Activated CD4-positive, alpha-beta T cell treated with anti-CD3 and anti-CD28 coated beads, Interleukin-2, Interleukin-6, amounts not matched to agents 100 ng/mL and 50 ng/mL, durations not matched to agents 16 hours and 8 hours (primary cell): ENCODE results near the gene INTS1.

ENCODE experiments used
- DNase-seq: peaks from one replicate; pipeline ENCODE4 v3.0.0-alpha.2; 2020

Gene INTS1

DNA sequence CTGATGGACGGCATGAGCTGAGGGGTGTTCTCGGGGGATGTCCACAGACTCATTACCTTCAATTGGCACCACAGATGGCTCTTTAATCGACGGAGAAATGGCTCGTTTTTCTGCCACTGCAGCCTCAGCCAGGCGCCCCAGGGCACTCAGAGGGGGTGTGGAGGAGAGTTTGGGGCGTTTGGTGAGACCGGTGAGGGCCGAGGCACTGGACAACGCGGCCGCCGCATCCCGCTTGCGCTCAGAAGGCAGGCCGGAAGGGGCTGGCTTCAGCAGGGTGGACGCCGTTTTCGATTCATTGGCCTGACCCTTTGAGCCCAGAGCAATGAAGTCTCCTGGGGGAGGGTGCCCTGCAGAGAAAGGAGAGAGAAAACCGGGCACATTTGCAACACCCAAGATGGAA is 1.3 kb downstream of the INTS1 start:
- no peak for DNase-seq

- no peak for DNase-seq
Measured at GRCh38 chr7:1501487-1502270, 2.5 kb downstream of the INTS1 start.

DNA sequence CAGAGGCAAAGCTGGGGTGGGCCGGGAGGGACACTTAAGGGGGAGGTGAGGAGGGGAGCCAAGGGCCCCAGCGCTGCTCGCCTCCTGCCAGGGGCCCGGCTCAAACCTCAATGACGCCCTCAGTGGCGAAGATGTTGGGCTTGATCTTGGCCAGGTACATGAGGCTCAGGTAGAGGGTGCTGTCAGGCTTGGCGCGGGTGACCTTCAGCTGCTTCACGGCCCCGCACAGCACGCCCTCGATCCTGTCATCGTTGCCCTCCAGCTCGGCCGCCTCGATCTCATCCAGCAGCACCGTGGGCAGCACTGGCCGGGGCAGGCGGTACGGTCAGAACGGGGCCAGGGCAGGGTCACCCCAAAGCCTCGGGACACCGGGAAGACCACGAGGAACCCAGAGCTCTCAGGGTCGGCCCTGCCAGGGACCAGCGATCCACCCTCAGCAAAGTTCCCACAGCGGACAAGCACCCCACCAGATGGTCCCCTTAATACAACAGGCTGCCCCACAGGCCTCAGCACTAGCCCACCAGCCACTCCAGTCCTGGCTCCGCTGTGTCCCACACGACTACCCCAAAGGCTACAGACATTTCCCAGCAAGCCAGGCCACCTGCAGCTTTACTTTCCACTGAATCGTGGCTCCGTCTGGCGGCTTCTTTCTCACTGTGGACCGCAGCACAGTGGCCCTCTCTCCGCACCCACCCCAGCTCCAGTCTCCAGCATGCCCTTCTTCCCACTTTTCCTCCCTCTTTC is 4.0 kb downstream of the INTS1 start:
- no peak for DNase-seq

- DNase-seq: no peak
Measured at GRCh38 chr7:1499367-1500029, 4.7 kb downstream of the INTS1 start.

GRCh38 chr7:1498370-1499305 is 5.6 kb downstream of the INTS1 start:
- no peak for DNase-seq

DNA sequence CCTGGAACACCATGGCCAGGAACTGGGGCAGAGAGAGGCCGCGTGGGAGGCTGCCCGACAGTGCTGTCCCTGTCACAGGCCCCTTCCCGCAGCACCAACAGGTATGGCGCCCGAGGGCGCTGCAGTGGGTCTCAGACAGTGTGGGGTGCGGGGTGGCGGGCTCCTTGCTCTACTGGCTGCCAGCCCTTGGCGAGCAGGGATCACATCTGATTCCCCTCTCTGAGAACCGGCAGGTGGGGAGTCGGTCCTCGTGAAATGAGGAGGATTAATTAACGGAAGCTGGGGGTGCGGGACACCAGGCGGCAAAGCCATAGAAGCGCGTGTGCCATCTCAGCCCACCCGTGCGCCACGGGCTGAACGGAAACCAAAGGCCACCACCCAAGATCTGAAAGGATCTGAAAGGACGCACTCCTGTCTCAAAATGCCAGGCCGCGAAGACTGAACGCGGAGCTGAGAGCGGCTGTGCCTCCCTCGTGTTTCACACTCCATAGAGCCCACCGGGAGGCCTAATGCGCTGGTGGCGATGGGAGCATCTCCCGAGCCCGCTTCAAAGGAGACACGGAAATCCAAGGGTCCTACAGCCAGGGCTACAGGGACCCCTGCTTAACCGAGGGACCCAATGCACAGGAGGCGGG is 6.8 kb downstream of the INTS1 start:
- DNase-seq: no peak

DNA sequence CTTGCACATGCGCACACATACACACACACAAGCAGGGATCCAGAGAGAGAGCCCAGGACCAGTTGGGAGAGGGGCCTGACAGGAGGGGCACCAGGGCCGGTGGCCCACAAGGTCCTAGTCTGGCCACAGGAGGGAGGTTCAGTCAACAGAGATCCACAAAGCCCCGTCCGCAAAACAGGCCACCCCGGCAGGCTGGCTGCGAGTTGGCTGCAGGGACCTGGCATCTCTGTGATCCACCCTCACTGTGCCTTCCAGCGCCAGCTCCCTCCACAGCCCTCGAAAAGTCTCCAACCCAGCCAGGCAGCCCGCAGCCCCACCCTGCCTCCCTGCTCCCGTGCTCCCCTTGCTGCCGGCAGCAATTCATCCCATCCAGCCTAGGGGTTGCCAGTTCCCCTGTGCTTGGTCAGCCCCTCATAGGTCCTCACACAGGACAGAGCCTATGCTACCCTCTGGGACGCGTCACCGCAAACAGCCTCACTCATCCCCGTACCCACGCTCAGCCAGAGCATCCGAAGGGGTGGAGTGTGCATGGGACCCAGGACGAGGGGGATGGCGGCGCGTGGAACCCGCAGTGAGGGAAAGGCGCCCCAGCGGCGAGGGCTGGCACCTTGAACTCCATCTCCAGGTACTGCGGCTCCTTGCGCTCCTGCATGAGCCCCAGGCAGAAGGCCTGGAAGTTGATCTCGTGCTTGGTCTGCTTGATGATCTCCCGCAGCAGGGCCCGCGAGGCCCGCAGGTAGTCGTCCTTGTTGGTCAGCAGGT is 7.5 kb downstream of the INTS1 start:
- DNase-seq: no peak

DNA sequence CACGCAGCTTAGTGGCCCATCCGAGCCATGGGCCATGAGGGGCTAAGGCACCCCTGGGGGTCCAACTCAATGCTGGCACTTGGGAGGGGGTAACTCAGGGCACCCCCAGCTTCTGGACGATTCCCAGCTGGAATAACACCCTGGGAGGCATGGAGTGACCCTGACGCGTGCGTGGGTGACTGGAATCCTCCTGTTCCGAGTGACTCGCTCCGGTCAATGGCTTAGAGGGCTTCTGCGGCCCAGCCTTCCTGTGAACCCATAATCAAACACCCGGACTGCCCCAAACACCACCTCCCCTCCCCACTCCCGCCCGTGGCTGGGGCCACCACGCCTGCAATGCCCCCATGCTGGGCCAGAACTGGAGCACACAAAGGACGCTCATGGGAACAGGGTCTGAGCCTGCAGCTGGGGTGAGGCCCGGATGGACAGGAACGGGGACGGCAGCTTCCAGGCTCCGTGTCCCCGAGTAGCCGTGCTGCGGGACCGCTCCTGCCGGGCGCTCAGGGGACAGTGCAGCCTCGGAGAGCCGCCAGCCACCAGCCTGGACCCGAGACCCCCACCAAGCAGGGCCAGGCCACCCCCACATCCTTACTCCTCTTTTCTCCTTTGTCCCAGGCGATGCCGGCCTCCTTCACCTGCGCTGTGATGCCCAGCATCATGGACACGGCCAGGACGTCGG is 8.5 kb downstream of the INTS1 start:
- DNase-seq: no peak

DNA sequence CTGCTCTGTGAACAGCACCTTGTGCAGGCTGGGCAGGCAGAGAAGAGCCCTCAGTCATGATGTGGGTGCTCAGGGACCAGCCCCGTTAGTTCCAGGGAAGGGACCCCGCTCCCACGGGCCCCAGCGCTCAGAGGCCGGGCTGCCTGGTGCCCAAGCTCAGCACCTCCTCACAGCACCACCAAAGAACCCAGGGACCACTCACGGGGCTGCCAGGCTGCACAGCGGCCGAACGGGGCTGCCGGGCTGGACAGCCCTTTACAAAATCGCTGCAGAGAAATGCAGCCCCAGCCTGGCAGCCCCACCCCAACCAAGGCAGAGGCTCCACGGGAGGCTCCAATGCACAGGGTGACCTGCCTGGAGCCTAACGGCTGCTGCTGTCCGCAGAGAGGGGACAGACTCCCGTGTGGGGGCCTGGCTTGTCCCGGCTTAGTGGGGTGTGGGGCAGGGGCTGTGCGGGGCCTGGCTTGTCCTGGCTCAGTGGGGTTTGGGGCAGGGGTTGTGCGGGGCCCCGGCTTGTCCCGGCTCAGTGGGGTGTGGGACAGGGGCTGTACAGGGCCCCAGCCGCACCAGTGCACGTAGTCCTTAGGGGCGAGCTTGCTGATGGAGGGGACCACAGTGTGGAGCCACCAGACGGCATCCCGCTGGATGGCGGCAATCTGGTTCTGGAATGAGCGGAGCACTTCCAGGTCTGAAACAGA is 9.2 kb downstream of the INTS1 start:
- DNase-seq: no peak

- DNase-seq: no peak
Measured at GRCh38 chr7:1494447-1494846, 9.7 kb downstream of the INTS1 start.

DNA sequence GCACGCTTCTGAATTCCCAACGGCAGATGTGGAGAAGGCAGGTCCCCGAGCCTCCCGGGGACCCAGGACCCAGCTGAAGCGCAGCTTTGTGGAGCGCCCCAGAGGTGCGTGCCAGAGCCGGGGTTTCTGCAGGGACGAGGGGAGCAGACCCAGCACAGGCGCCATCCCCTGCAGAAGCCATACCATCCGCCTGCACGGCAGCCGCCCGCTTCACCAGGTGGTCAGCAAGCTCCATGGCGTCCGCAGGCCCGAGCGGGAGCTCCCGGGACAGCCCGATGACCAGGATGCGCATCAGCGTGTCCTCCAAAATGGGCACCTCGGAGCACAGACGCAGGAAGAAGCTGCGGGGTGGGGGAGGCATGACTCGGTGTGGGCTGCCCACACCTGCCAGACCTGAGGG is 10.6 kb downstream of the INTS1 start:
- DNase-seq: no peak

DNA sequence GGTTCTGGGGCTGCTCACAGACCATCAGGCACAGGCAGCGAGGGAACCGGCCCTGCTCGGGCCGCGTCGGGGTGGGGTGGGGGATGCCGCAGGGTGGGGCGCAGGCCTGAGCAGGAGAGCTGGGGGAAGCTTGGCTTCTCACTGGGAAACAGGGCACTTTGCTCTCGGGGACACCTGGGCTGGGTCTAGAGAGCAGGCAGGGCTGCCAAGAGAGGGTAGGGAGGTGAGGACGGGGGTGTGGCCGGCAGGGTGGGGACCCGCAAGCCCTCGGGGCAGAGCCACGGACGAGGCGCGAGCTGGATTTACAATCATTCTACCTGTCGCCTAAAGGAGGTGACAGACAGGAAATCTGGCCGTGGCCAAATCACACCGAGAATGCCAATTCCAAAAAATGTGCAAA is 11.1 kb downstream of the INTS1 start:
- DNase-seq: no peak

DNA sequence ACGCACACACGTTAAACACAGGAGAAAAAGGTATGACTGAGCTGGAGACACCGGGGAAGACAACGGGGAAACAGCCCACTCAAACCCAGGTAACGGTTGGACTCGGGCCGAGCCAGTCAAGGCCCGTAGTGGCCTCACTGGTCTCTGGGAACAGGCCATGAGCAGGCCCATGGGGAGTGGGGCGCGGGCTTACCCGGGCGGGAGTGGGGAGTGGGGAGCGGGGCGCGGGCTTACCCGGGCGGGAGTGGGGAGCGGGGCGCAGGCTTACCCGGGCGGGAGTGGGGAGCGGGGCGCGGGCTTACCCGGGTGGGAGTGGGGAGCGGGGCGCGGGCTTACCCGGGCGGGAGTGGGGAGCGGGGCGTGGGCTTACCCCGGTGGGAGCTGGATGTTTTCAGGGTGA is 11.5 kb downstream of the INTS1 start:
- no peak for DNase-seq

GRCh38 chr7:1492221-1492620 is 12.0 kb downstream of the INTS1 start:
- no peak for DNase-seq

- DNase-seq: no peak
Measured at GRCh38 chr7:1490837-1491236, 13.4 kb downstream of the INTS1 start.

DNA sequence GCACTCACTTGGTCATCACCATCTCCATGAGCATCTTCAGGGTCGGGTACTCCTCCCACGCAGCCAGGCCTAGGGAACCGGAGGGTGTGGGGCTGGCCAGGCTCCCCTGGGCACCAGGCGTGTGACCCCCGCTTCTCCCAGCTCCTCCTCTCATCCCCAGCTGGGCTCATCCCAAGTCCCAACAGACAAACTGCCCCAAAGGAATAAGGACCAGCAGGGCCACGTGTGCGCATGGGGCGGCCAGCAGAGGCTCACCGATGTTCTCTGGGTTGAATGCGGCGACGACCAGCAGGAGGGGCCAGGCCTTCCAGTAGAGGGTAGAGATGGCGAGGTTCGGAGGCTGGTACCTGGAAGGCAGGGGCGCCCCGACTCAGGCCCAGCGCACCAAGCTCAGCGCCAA is 14.9 kb downstream of the INTS1 start:
- DNase-seq: no peak

- DNase-seq: no peak
Measured at GRCh38 chr7:1488016-1488415, 16.2 kb downstream of the INTS1 start.

DNA sequence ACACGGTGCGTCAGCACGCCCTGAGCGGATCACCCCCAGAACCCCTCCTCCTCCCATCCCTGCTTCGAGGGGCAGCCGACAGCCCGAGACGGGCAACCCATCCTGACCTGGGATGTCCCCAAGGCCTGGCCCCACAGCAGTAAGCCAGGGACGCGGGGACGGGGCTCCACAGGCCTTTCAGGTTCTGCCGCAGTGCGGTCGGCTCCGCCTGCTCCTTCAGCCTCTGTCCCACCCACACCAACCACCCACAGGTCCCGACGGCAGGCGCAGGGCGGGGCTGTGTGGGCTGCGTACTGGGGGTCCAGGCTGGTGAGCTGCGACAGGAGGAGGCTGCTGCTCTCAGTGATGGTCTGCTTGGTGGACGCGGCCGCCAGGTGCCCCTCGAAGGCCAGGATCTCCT is 16.7 kb downstream of the INTS1 start:
- DNase-seq: no peak

- no peak for DNase-seq
Measured at GRCh38 chr7:1486571-1486970, 17.6 kb downstream of the INTS1 start.

DNA sequence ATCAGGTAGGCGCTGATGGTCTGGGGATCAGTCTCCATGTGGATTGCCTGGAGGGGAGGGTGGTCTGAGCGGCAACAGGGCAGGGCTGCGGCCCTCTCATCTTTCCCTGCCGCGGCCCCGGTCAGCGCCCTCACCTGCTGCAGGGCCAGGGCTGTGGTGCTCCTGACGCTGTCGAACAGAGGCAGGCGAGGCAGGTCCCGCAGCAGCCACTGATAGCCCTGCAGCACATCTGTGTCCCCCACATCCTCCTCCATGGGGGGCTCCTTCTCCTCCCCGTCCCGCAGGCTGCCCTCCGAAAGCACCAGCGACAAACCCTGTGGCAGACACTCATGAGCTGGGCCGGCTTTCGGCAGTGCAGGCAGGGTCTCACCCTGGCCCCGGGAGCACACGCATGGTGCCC is 19.0 kb downstream of the INTS1 start:
- no peak for DNase-seq
